OCI-LY7 (cell line): Measurements from ENCODE around the gene ARAP3. TPM values are rescaled to one million over a fixed set of nuclear protein-coding genes. Genes with fewer than 3 reads are reported as not detected.

Experiments
- BruUV-seq: library from RNA; stranded (reverse); fragments of 400-500 nt; replicated peaks from 2 replicates; lab custom pipeline; 2021; lab: Mats Ljungman, UMichigan
- CTCF ChIA-PET: fragments of 300-600 bp; sonication (Branson Sonifier 250); formaldehyde crosslinking; loops from one replicate; lab custom pipeline; 2022; ENCODE audit warnings: antibody characterized with exemption; ENCODE audit not compliant: unreplicated experiment; lab: Charles Lee
- POLR2A ChIA-PET: fragments of 300-600 bp; sonication (Branson Sonifier 250); formaldehyde crosslinking; loops from one replicate; lab custom pipeline; 2022; ENCODE audit warnings: antibody characterized with exemption; lab: Charles Lee
- DNase-seq: peaks from one replicate; pipeline ENCODE4 v3.0.0-alpha.2; 2015; ENCODE audit warnings: low spot score
- H2AFZ ChIP-seq: fragments of 200-600 bp; sonication (generic), shearing (Covaris generic); 2 replicates; pipeline ENCODE4 v1.6.1; 2014; ENCODE audit warnings: mild to moderate bottlenecking, antibody characterized with exemption, low read length, moderate library complexity
- H3K27ac ChIP-seq: fragments of 200-600 bp; sonication (generic); 2 replicates; pipeline ENCODE4 v1.5.1; 2014; ENCODE audit warnings: mixed run types, low read depth, mild to moderate bottlenecking, moderate library complexity, low read length, inconsistent platforms; ENCODE audit not compliant: poor library complexity, severe bottlenecking
- H3K36me3 ChIP-seq: fragments of 200-600 bp; sonication (generic); 2 replicates; pipeline ENCODE4 v1.6.1; 2014; ENCODE audit warnings: mild to moderate bottlenecking, antibody characterized with exemption, low read length, moderate library complexity, mixed read lengths; ENCODE audit not compliant: insufficient read depth
- H3K4me1 ChIP-seq: fragments of 200-600 bp; sonication (generic); 2 replicates; pipeline ENCODE4 v1.5.1; 2014; ENCODE audit warnings: mild to moderate bottlenecking, low read length; ENCODE audit not compliant: insufficient read depth, poor library complexity, severe bottlenecking
- H3K4me2 ChIP-seq: fragments of 200-600 bp; sonication (generic); 2 replicates; pipeline ENCODE4 v1.6.1; 2014; ENCODE audit warnings: mild to moderate bottlenecking, low read length
- H3K4me3 ChIP-seq: fragments of 200-600 bp; sonication (generic); 2 replicates; pipeline ENCODE4 v1.5.1; 2014; ENCODE audit warnings: mild to moderate bottlenecking, low read depth, low read length; ENCODE audit not compliant: poor library complexity, severe bottlenecking
- H3K79me2 ChIP-seq: fragments of 200-600 bp; sonication (generic); 2 replicates; pipeline ENCODE4 v1.6.1; 2016; ENCODE audit warnings: low read depth, mild to moderate bottlenecking, low read length, moderate library complexity, mixed read lengths; ENCODE audit not compliant: insufficient read depth
- H3K9me2 ChIP-seq: fragments of 200-600 bp; sonication (generic); 2 replicates; pipeline ENCODE4 v1.6.1; 2016; ENCODE audit warnings: mild to moderate bottlenecking, low read length, mixed read lengths; ENCODE audit not compliant: insufficient read depth
- H3K9me3 ChIP-seq: fragments of 200-600 bp; sonication (generic); 2 replicates; pipeline ENCODE4 v1.6.1; 2014; ENCODE audit warnings: mild to moderate bottlenecking, mixed run types, low read length, mixed read lengths
- H4K20me1 ChIP-seq: fragments of 200-600 bp; sonication (generic); 2 replicates; pipeline ENCODE4 v1.6.1; 2014; ENCODE audit warnings: mild to moderate bottlenecking, antibody characterized with exemption, low read length, moderate library complexity, mixed read lengths; ENCODE audit not compliant: insufficient read depth
- EZH2phosphoT487 ChIP-seq: fragments of 200-600 bp; sonication (generic); IDR thresholded peaks from 2 replicates; pipeline ENCODE4 v1.6.1; 2018; ENCODE audit warnings: low read depth, borderline replicate concordance, mild to moderate bottlenecking, mixed run types, antibody characterized with exemption, low read length, moderate library complexity, mixed read lengths
- intact Hi-C: fragments of 100-400 bp; cut with micrococcal nuclease; formaldehyde crosslinking; loops from one replicate; pipeline ENCODE4 v1.10.0; 2022; ENCODE audit not compliant: unreplicated experiment
- total RNA-seq, 2 experiments: library from RNA; depleted of rRNA in 1 of 2; stranded (reverse); fragments of >200 nt in 1 of 2; shearing (Covaris generic) in 1 of 2; gene quantifications; 2 replicates each; pipeline ENCODE4 v1.2.3, GENCODE V29; 2014 to 2022
- TF ChIP-seq, protein P1 (sequence below): fragments of 200-600 bp; sonication (generic); conservative IDR thresholded peaks from 2 replicates; pipeline ENCODE4 v1.5.1; 2014; ENCODE audit warnings: mild to moderate bottlenecking, antibody characterized with exemption, low read length, moderate library complexity, mixed read lengths

The ARAP3 gene
- total RNA-seq, 2 experiments from 2014 or later: not detected

DNA sequence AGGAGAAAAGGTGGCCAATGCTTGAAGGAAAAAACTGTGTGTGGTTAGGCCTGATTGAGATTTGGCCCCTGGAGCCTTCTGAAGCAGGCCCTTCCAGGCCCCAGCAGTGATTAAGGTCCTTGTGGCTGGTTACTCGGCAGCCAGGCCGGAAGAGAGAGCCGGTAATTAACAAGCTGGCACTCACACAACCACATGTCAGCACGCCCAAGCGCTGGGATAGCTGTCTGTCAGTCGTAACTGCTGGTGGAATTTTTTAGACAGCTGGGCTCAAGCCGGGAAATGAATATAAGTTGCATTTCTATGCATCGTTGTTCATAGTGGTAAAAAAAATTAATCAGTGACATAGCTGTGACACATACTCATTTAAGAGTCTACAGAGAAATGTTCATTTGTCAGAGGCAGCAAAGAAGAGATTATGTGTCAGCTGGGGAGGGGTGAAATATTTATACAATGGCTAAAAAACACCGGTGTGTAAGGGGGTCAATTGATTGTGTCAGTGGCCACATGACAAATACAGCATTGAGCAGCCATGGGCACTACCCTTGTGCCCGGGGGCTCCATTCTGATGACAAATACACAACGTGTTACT lies 13.7 kb upstream of the ARAP3 start:
- no peaks in the 10 kb centered on the region for H3K79me2 ChIP-seq
- DNase-seq: no peak
- H3K9me3 ChIP-seq: no peaks in the 10 kb centered on the region
- H3K4me1 ChIP-seq: peaks cover 16% of the 10 kb centered on the region
- no peak overlapping the region for H3K4me2 ChIP-seq
- ChIA-PET POLR2A (interaction anchor here (0.6 to 2.0 kb wide), 3 partner anchors 133 to 321 kb away, joined by 3 to 5 read pairs (median 3); no protein-coding TSS in a partner anchor), CTCF (no interaction called here)
- H3K4me3 ChIP-seq: no peak overlapping the region
- H3K27ac ChIP-seq: no peak overlapping the region
- H3K9me2 ChIP-seq: no peaks in the 10 kb centered on the region
- intact Hi-C loops: no loop called here
- TF ChIP-seq EZH2phosphoT487: no peak
- TF ChIP-seq, protein P1, sequence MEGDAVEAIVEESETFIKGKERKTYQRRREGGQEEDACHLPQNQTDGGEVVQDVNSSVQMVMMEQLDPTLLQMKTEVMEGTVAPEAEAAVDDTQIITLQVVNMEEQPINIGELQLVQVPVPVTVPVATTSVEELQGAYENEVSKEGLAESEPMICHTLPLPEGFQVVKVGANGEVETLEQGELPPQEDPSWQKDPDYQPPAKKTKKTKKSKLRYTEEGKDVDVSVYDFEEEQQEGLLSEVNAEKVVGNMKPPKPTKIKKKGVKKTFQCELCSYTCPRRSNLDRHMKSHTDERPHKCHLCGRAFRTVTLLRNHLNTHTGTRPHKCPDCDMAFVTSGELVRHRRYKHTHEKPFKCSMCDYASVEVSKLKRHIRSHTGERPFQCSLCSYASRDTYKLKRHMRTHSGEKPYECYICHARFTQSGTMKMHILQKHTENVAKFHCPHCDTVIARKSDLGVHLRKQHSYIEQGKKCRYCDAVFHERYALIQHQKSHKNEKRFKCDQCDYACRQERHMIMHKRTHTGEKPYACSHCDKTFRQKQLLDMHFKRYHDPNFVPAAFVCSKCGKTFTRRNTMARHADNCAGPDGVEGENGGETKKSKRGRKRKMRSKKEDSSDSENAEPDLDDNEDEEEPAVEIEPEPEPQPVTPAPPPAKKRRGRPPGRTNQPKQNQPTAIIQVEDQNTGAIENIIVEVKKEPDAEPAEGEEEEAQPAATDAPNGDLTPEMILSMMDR: no peak
- H3K36me3 ChIP-seq: no peaks in the 10 kb centered on the region
- H4K20me1 ChIP-seq: no peaks in the 10 kb centered on the region
- BruUV-seq: no TSS peak
- H2AFZ ChIP-seq: no peak overlapping the region

DNA sequence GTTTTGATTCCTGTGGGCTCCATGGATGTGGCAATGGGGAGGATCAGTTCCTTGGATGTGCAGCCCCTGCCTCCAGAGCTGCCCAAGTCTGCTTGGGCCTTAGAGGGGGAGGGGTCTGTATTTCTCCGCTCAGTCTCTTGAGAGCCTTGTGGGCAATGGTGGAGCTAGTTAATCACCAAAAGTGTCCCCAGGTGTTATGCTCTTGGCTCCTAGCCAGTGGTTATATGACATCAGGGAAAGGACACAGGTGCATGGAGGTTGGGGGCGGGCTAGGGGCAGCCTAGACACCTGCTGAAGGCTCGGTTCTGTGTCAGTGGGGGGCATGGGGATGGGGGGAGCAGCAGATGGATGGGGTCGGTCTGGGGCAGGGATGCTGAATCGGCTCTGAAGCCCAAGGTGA lies 12.4 kb upstream of the ARAP3 start:
- H3K4me1 ChIP-seq: peaks cover 16% of the 10 kb centered on the region
- H3K79me2 ChIP-seq: no peaks in the 10 kb centered on the region
- no peak overlapping the region for H3K4me3 ChIP-seq
- no peak for TF ChIP-seq EZH2phosphoT487
- TF ChIP-seq, protein P1: no peak
- intact Hi-C loops: loop anchor here (5.0 kb wide), 2 partner anchors 102 to 133 kb away; no protein-coding TSS in a partner anchor
- ChIA-PET CTCF (interaction anchor here (0.6 kb wide), 2 partner anchors 43 to 480 kb away, joined by 3 read pairs; partner anchors contain the start of gene FCHSD1), POLR2A (interaction anchor here (0.6 to 0.8 kb wide), 2 partner anchors 12 to 92 kb away, joined by 4 to 6 read pairs; no protein-coding TSS in a partner anchor)
- no peak overlapping the region for H2AFZ ChIP-seq
- BruUV-seq: no TSS peak
- no peaks in the 10 kb centered on the region for H4K20me1 ChIP-seq
- H3K9me3 ChIP-seq: no peaks in the 10 kb centered on the region
- peak; percentile 22 for DNase-seq
- no peaks in the 10 kb centered on the region for H3K9me2 ChIP-seq
- peak overlapping the region; percentile 20; the same call in 1 of the 2 replicates for H3K4me2 ChIP-seq
- H3K36me3 ChIP-seq: no peaks in the 10 kb centered on the region
- H3K27ac ChIP-seq: no peak overlapping the region
